ENCODE results near the gene MNX1.

DNA sequence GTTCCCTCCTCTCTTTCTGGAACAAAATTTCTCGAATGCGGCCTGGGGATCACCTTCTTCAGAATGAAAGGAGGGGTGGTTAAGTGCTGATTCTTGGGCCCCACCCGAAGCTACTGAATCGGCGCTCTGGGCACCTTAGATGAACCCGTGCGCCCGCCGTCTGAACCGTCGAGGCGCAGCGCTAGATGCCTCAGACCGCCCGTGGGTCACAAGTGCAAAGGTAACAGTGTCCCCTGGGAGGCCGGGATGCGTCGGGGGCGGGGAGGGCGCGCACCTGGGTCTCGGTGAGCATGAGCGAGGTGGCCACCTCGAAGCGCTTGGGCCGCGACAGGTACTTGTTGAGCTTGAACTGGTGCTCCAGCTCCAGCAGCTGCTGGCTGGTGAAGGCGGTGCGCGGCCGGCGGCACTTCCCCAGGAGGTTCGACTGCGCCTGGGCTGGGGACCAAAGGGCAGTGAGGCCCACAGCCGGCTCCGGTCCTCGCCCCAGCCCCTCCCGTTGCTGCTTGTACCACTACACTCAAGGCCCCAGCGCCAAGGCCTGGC lies 4.2 kb downstream of the MNX1 start:
- TF ChIP-seq, protein P1, sequence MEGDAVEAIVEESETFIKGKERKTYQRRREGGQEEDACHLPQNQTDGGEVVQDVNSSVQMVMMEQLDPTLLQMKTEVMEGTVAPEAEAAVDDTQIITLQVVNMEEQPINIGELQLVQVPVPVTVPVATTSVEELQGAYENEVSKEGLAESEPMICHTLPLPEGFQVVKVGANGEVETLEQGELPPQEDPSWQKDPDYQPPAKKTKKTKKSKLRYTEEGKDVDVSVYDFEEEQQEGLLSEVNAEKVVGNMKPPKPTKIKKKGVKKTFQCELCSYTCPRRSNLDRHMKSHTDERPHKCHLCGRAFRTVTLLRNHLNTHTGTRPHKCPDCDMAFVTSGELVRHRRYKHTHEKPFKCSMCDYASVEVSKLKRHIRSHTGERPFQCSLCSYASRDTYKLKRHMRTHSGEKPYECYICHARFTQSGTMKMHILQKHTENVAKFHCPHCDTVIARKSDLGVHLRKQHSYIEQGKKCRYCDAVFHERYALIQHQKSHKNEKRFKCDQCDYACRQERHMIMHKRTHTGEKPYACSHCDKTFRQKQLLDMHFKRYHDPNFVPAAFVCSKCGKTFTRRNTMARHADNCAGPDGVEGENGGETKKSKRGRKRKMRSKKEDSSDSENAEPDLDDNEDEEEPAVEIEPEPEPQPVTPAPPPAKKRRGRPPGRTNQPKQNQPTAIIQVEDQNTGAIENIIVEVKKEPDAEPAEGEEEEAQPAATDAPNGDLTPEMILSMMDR (conservative IDR thresholded peaks at IDR 0.05; ENCODE audit: low read length), result no peak
- TF ChIP-seq EZH2phosphoT487 (IDR thresholded peaks at IDR 0.05; ENCODE audit: borderline replicate concordance), result no peak

Measured in Loucy (cell line).